ENCODE data around the gene KCND2. TPM values are rescaled to one million over a fixed set of nuclear protein-coding genes. Genes with fewer than 3 reads are reported as not detected.
"Not testable (repeated sequence)": the region's sequence is repeated elsewhere in the genome, so short reads cannot be mapped to it uniquely, and the experiment has no call there.

KCND2 gene
- total RNA-seq, 1 donor from 2014 or later: not detected

DNA sequence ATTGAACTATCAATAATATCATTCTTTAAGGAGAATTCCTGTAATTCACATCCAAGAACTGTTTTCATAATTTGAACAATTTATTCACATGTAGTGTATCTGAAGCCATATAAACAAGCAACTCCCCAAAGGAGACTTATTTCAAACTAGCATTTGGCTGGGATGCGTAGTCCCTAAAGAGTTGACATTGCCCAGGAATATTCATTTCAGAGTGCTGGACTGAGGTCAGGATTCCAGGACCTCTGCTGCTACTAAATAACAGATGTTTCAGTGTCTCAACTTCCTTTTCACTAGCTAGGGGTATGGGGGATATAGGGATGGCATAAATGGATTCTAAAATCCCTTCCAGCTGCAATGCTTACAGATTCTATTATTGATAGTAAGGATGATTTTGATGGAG is 408.0 kb downstream of the KCND2 start:
- H3K9me3 Mint-ChIP-seq: no peaks in the 10 kb centered on the region

DNA sequence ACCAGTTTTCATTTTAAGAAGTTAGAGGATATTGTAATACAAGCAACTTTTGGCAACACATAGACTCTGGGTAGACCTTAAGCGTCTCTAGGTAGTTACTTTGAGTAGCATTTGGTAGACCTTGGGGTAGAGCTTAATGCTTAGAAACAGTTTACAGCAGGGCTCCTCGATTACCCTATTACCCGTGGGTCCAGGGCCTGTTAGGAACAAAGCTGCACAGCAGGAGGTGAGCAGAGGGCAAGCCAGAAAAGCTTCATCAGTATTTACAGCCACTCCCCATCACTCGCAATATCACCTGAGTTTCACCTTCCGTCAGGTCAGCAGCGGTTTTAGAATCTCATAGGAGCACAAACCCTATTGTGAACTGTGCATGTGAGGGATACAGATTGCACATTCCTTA is 411.5 kb downstream of the KCND2 start:
- DNase-seq (ENCODE audit: low spot score): no peak
- no peaks in the 10 kb centered on the region for H3K27me3 Mint-ChIP-seq (ENCODE audit: insufficient read depth)
- H3K36me3 Mint-ChIP-seq (ENCODE audit: low read depth): no peaks in the 10 kb centered on the region
- H3K4me3 Mint-ChIP-seq: no peak overlapping the region
- no peak overlapping the region for H3K27ac Mint-ChIP-seq
- no peaks in the 10 kb centered on the region for H3K9me3 Mint-ChIP-seq
- no peaks in the 10 kb centered on the region for H3K4me1 Mint-ChIP-seq (ENCODE audit: low read depth)
- intact Hi-C loops (cut with micrococcal nuclease): no loop called here

More for the DNA sequence above, 408.0 kb downstream of the KCND2 start:
- Mint-ChIP-seq H3K4me1 (ENCODE audit: low read depth) (no peaks in the 10 kb centered on the region), H3K36me3 (ENCODE audit: low read depth) (no peaks in the 10 kb centered on the region), H3K27me3 (ENCODE audit: insufficient read depth) (no peaks in the 10 kb centered on the region), H3K27ac (no peak overlapping the region), H3K4me3 (no peak overlapping the region)
- no peak for DNase-seq (ENCODE audit: low spot score)
- intact Hi-C loops (cut with micrococcal nuclease): no loop called here

DNA sequence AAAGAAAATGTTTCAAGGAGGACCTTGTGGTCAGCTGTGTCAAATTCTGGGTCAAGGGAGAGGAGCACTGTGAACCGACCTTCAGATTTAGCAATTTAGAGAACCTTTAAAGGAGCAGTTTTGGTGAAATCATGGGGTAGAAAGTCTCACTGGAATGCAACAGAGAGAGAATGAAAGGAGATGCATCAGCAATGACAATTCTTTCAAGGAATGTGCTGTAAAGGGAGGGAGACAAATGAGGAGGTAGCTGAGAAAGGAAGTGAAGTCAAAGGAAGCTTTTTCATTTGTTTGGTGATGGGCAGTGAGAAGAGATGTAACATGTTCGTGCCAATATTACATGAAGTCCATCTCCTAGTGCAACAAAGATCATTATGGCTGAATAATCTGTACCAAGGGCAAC is 418.9 kb downstream of the KCND2 start:
- H3K9me3 Mint-ChIP-seq: no peaks in the 10 kb centered on the region
- no peak for DNase-seq (ENCODE audit: low spot score)
- no peaks in the 10 kb centered on the region for H3K4me1 Mint-ChIP-seq (ENCODE audit: low read depth)
- intact Hi-C loops (cut with micrococcal nuclease): no loop called here
- no peaks in the 10 kb centered on the region for H3K36me3 Mint-ChIP-seq (ENCODE audit: low read depth)
- no peaks in the 10 kb centered on the region for H3K27me3 Mint-ChIP-seq (ENCODE audit: insufficient read depth)
- no peak overlapping the region for H3K4me3 Mint-ChIP-seq
- no peak overlapping the region for H3K27ac Mint-ChIP-seq

DNA sequence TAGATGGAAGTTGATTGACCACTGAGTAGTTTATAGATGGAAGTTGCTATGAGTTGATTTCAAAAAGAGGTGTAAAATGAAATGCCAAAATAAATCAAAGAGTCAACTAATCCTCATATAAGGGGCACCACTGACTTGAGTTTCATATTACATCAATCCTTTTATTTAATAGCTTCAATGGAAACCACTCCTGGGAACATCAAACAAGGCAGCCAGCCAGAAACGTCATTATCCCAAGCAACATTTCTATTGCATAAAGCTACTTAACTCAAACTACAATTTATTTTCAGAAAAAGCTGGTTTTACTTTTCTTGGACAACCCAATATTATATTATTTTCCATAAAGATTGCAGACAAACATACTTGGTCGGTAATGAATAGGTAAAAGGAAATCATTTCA is 422.9 kb downstream of the KCND2 start:
- no peaks in the 10 kb centered on the region for H3K36me3 Mint-ChIP-seq (ENCODE audit: low read depth)
- intact Hi-C loops (cut with micrococcal nuclease): no loop called here
- DNase-seq (ENCODE audit: low spot score): no peak

DNA sequence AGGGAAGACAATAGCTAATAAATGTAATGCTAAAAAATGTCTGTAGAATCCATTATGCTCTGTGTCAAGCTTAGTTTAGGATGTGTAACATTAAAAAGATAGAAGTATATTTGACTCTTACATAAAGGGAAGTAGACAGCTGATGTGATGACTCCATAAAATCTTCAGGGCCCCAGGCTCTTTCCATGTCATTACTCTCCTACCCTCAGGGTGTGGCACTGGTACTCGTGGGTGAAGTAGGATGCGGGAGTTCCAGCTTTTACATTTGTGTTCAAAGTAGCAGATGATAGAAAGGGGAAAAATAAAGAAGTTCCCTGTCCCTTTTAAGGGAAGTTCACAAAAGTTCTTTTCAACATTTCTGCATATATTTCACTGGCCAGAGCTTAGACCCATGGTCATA is 427.8 kb downstream of the KCND2 start:
- intact Hi-C loops (cut with micrococcal nuclease): no loop called here
- no peaks in the 10 kb centered on the region for H3K36me3 Mint-ChIP-seq (ENCODE audit: low read depth)
- no peaks in the 10 kb centered on the region for H3K9me3 Mint-ChIP-seq
- H3K4me3 Mint-ChIP-seq: no peak overlapping the region
- H3K4me1 Mint-ChIP-seq (ENCODE audit: low read depth): no peaks in the 10 kb centered on the region
- H3K27ac Mint-ChIP-seq: no peak overlapping the region
- DNase-seq (ENCODE audit: low spot score): no peak
- no peaks in the 10 kb centered on the region for H3K27me3 Mint-ChIP-seq (ENCODE audit: insufficient read depth)

More for the DNA sequence above, 422.9 kb downstream of the KCND2 start:
- H3K27me3 Mint-ChIP-seq (ENCODE audit: insufficient read depth): no peaks in the 10 kb centered on the region
- no peak overlapping the region for H3K27ac Mint-ChIP-seq
- no peaks in the 10 kb centered on the region for H3K4me1 Mint-ChIP-seq (ENCODE audit: low read depth)
- H3K9me3 Mint-ChIP-seq: no peaks in the 10 kb centered on the region
- H3K4me3 Mint-ChIP-seq: no peak overlapping the region

DNA sequence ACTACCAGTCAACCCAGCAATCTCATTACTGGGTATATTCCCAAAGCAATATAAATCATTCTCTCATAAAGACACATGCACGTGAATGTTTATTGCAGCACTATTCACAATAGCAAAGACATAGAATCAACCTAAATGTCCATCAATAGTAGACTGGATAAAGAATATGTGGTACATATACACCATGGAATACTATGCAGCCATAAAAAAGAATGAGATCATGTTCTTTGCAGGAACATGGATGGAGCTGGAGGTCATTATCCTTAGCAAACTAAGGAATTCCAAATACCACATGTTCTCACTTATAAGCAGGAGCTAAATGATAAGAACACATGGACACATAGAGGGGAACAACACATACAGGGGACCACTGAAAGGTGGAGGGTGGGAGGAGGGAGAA is 429.4 kb downstream of the KCND2 start:
- not testable (repeated sequence) for H3K9me3 Mint-ChIP-seq

DNA sequence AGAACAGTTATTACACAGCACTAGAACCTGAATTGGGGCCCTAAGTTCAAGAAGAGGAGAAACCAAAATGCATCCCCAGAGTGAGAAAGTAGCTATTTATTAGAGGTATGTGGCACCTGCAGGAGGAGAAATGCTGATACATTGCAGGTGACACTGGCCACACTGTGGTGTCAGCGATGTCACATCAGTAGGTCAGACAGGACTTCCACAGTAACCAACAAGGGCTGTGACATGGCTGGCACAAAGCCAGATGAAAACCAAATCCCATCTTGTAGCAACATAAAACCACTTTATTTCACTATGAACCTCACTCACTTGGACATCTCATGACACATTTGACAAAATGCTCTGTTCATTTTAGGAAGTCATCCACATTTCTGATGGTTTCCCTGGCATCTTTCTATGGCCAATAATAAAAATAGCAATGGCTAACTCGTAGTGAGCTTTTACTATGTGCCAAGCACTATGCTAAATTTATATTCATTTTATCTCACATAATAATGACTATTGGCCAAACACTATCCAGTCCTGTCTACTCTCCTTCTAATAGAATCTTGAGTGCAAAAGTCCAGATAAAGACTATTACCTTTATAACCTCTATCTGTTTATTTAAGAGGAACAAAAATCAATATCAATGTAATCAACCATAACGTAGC is 430.7 kb downstream of the KCND2 start:
- no peak overlapping the region for H3K27ac Mint-ChIP-seq

More for the DNA sequence above, 429.4 kb downstream of the KCND2 start:
- H3K4me3 Mint-ChIP-seq; H3K27me3 Mint-ChIP-seq (ENCODE audit: insufficient read depth); H3K4me1 Mint-ChIP-seq (ENCODE audit: low read depth); H3K36me3 Mint-ChIP-seq (ENCODE audit: low read depth); DNase-seq (ENCODE audit: low spot score); intact Hi-C loops (cut with micrococcal nuclease); H3K27ac Mint-ChIP-seq: not testable (repeated sequence)

DNA sequence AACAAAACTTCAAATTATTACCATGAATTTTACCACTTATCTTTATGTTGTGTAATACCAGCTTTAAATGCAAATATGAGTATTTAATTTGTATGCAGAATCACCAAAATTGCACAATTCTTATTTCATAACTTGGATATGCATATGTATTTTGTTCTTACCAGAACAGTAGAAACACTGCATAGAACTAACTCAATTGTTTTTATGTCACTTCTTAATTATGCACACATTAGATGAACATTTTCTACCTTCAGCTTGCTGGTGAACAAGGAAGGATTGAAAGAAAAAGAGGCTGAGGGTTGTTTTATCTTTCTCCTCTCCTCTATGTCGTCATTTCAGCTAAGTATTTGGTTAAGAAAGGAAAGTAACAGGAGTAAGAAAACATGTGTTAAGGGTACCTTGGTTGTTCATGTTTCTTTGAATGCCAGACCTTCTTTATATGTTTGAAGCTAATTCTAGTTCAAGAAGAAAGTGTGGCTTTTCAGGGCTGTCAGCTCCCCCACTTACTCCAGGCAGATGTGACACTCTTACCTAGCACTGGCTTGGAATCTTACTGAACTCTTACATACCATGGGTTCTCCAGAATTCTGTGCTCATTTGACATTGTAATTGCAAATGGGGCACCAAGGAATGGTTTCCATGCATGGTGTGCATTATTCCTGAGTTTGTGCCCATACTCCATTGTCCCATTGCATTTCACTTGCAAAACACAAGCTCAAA is 436.4 kb downstream of the KCND2 start:
- H3K9me3 Mint-ChIP-seq: no peaks in the 10 kb centered on the region
- intact Hi-C loops (cut with micrococcal nuclease): no loop called here
- no peak overlapping the region for H3K4me3 Mint-ChIP-seq
- no peaks in the 10 kb centered on the region for H3K36me3 Mint-ChIP-seq (ENCODE audit: low read depth)
- H3K4me1 Mint-ChIP-seq (ENCODE audit: low read depth): no peaks in the 10 kb centered on the region
- DNase-seq (ENCODE audit: low spot score): no peak
- H3K27ac Mint-ChIP-seq: no peak overlapping the region
- H3K27me3 Mint-ChIP-seq (ENCODE audit: insufficient read depth): no peaks in the 10 kb centered on the region

More for the DNA sequence above, 430.7 kb downstream of the KCND2 start:
- no peaks in the 10 kb centered on the region for H3K4me1 Mint-ChIP-seq (ENCODE audit: low read depth)
- no peak overlapping the region for H3K4me3 Mint-ChIP-seq
- no peak for DNase-seq (ENCODE audit: low spot score)
- H3K36me3 Mint-ChIP-seq (ENCODE audit: low read depth): no peaks in the 10 kb centered on the region
- H3K27me3 Mint-ChIP-seq (ENCODE audit: insufficient read depth): no peaks in the 10 kb centered on the region
- intact Hi-C loops (cut with micrococcal nuclease): no loop called here
- no peaks in the 10 kb centered on the region for H3K9me3 Mint-ChIP-seq

DNA sequence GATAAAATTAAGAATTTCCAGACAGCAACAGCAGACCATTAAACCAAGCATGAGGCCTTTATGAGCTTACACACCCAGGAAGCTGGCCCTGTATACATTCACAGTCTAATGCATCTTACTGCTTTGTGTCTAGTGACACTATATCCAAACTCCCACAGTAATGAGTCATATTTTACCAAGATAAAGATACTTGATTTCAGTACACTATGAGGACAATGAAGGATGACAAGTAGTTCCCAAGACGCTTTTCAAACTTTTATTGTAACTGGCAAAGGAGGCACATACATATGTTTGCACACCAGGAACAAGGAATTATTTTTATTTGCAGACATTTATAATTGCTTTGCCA is 437.0 kb downstream of the KCND2 start:
- no peak overlapping the region for H3K27ac Mint-ChIP-seq
- no peaks in the 10 kb centered on the region for H3K36me3 Mint-ChIP-seq (ENCODE audit: low read depth)
- DNase-seq (ENCODE audit: low spot score): no peak
- intact Hi-C loops (cut with micrococcal nuclease): no loop called here
- H3K9me3 Mint-ChIP-seq: no peaks in the 10 kb centered on the region
- H3K27me3 Mint-ChIP-seq (ENCODE audit: insufficient read depth): no peaks in the 10 kb centered on the region
- no peak overlapping the region for H3K4me3 Mint-ChIP-seq
- no peaks in the 10 kb centered on the region for H3K4me1 Mint-ChIP-seq (ENCODE audit: low read depth)

DNA sequence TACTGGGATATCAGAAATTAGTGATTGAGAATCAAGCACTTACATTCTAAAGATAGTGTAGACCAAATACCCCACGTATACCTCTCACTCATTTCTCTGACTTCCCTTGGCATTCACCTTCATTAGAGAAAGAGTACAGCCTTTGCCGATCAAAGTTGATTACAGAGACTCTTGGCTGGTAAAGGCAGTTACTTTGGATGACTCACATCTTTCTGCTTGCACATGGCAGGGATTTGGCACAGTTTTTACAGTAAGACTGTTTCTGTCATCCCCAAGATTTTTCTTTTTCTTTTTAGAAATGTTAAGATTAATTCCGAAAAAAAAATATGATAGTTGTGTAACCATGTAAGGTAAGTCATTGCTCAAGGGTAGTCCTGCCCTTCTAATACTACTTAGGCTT is 442.0 kb downstream of the KCND2 start:
- Mint-ChIP-seq H3K27me3 (ENCODE audit: insufficient read depth) (peaks cover 2% of the 10 kb centered on the region), H3K27ac (no peak overlapping the region), H3K36me3 (ENCODE audit: low read depth) (no peaks in the 10 kb centered on the region), H3K9me3 (no peaks in the 10 kb centered on the region), H3K4me1 (ENCODE audit: low read depth) (no peaks in the 10 kb centered on the region), H3K4me3 (no peak overlapping the region)
- intact Hi-C loops (cut with micrococcal nuclease): no loop called here
- no peak for DNase-seq (ENCODE audit: low spot score)

DNA sequence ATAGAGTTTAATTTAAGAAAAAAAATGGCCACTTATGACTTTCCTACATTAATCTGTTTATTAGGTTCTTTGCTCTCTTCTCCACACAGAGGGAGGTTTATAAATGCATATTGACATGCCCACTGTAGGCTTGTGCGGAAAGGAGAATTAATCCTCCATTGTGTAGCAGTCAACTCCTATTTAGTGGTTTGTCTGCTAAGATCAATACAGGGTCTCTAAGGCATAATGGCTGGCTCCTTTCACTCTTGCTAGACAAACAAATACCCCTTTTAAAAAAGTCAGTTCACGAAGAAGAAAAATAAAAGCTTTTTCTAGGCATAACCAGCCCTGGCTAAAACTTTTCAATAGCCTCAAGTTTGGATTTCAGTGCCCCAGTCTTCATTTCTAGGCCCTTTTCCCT is 443.3 kb downstream of the KCND2 start:
- DNase-seq (ENCODE audit: low spot score): no peak
- Mint-ChIP-seq H3K27ac (no peak overlapping the region), H3K4me3 (no peak overlapping the region), H3K27me3 (ENCODE audit: insufficient read depth) (peaks cover 2% of the 10 kb centered on the region), H3K4me1 (ENCODE audit: low read depth) (no peaks in the 10 kb centered on the region), H3K36me3 (ENCODE audit: low read depth) (no peaks in the 10 kb centered on the region), H3K9me3 (no peaks in the 10 kb centered on the region)
- intact Hi-C loops (cut with micrococcal nuclease): no loop called here

DNA sequence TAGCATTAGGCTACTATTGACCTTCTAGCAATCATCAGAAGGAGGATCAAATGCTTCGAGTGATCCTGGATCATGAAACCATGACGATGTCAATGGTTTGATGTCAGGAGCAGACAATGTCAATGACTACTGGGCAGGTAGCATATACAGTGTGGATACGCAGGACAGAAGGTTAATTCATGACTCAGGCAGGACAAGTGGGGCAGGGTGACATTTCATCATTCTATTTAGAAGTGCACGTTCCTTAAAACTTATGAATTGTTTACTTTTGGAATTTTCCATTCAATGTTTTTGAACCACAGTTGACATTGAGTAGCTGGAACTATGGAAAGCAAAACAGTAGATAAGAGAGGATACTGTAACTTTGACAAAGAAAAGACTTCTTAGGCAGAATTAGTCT is 444.2 kb downstream of the KCND2 start:
- intact Hi-C loops (cut with micrococcal nuclease): no loop called here
- Mint-ChIP-seq H3K4me1 (ENCODE audit: low read depth) (no peaks in the 10 kb centered on the region), H3K4me3 (no peak overlapping the region), H3K36me3 (ENCODE audit: low read depth) (no peaks in the 10 kb centered on the region), H3K27me3 (ENCODE audit: insufficient read depth) (peaks cover 2% of the 10 kb centered on the region), H3K27ac (no peak overlapping the region), H3K9me3 (no peaks in the 10 kb centered on the region)
- no peak for DNase-seq (ENCODE audit: low spot score)

DNA sequence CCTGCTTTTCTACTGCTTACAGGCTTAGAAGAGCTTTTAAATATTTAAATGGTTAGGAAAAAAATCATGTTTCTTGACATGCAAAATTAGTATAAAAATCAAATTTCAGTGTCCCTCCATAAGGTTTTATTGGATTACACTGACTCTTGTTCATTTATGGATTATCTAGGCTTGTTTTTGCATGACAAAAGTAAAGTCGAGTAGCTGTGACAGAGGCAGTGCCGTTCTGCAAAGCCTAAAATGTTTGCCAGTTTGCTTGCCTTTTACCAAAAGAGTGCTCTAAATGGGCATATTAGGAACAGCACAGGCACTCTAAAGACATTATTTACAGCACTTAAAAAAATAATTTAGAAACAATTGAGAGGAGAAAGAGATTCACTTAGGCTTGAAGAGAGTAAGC is 445.4 kb downstream of the KCND2 start:
- Mint-ChIP-seq H3K36me3 (ENCODE audit: low read depth) (no peaks in the 10 kb centered on the region), H3K27ac (no peak overlapping the region), H3K4me1 (ENCODE audit: low read depth) (no peaks in the 10 kb centered on the region), H3K4me3 (no peak overlapping the region), H3K9me3 (no peaks in the 10 kb centered on the region), H3K27me3 (ENCODE audit: insufficient read depth) (peaks cover 2% of the 10 kb centered on the region)
- intact Hi-C loops (cut with micrococcal nuclease): no loop called here
- no peak for DNase-seq (ENCODE audit: low spot score)

DNA sequence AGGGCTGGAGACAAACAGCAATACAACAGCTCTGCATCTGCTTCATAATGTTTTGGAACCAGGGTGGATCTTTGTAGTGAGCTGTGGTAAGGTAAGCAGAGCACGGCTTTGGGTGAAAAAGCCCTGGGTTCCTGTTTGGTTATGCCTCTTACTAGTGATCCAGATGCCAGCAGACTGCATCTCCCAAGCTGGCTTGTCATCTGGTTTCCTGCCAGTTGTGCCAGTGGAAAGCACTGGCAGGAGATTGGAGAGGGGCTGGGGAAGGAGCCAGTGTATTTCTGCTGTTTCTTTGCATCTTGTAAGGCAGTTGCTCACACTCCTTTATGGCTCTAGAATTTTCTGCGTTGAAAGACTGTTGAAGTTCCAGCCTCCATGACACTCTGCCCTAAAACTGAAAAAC is 447.3 kb downstream of the KCND2 start:
- no peaks in the 10 kb centered on the region for H3K36me3 Mint-ChIP-seq (ENCODE audit: low read depth)
- H3K4me1 Mint-ChIP-seq (ENCODE audit: low read depth): no peaks in the 10 kb centered on the region
- H3K4me3 Mint-ChIP-seq: no peak overlapping the region
- intact Hi-C loops (cut with micrococcal nuclease): no loop called here
- no peak overlapping the region for H3K27ac Mint-ChIP-seq
- H3K27me3 Mint-ChIP-seq (ENCODE audit: insufficient read depth): peaks cover 2% of the 10 kb centered on the region
- no peaks in the 10 kb centered on the region for H3K9me3 Mint-ChIP-seq
- no peak for DNase-seq (ENCODE audit: low spot score)

Measured in activated T-helper 1 cell treated with anti-CD3 and anti-CD28 coated beads, Interleukin-12 subunit alpha, Interleukin-12 subunit beta, Interleukin-2, Interleukin-4 antibody, amounts not matched to agents 30 ng/mL and 10 ng/mL and 1 ng/mL, durations not matched to agents 14 hours and 24 hours and 36 hours (primary cell).